B cell (primary cell): ENCODE data around the gene RTBDN. TPM values are rescaled to one million over a fixed set of nuclear protein-coding genes. Genes with fewer than 3 reads are reported as not detected.

Source experiments
- ATAC-seq: fragments of 200-7000 bp; cut with Tn5 transposase; one replicate; pipeline ENCODE4 v1.10.0; 2021; ENCODE audit warnings: low read depth, mild to moderate bottlenecking, moderate number of reproducible peaks, moderate library complexity
- CTCF ChIA-PET: fragments of 350-600 bp; sonication (Branson Sonifier 250); formaldehyde crosslinking; loops from one replicate; lab custom pipeline; 2021; ENCODE audit warnings: antibody characterized with exemption, inconsistent platforms; lab: Charles Lee
- POLR2A ChIA-PET: fragments of 350-600 bp; sonication (Branson Sonifier 250); formaldehyde crosslinking; loops from one replicate; lab custom pipeline; 2021; ENCODE audit warnings: antibody characterized with exemption; lab: Charles Lee
- DNase-seq: peaks from one replicate; pipeline ENCODE4 v3.0.0; 2013
- H2AFZ ChIP-seq: 2 replicates; pipeline ENCODE4 v1.6.1; 2012; ENCODE audit warnings: mild to moderate bottlenecking, low read depth, low read length; ENCODE audit not compliant: insufficient read depth, poor library complexity, severe bottlenecking
- H3K27ac ChIP-seq, 2 donors: 1 replicate in 1 of 2; 2 replicates in 1 of 2; pipeline ENCODE4 v1.5.1; 2012 to 2013; ENCODE audit warnings: low read length in 2 of 2, mild to moderate bottlenecking in 2 of 2, moderate library complexity in 1 of 2
- H3K27me3 ChIP-seq, 4 experiments: fragments of 200-600 bp in 1 of 4; sonication (generic) in 1 of 4; replicated peaks in 1 of 4; 1 replicate in 2 of 4; 2 replicates in 2 of 4; pipeline versions ENCODE4 v1.6.1 to v1.7.0; 2013 to 2016; ENCODE audit warnings: low read length in 3 of 4, mild to moderate bottlenecking in 2 of 4, mixed read lengths in 1 of 4, moderate library complexity in 1 of 4; ENCODE audit not compliant: insufficient read depth in 4 of 4, control insufficient read depth in 3 of 4; ENCODE audit errors: control extremely low read depth in 1 of 4
- H3K36me3 ChIP-seq, 2 experiments: replicated peaks in 1 of 2; 1 replicate in 1 of 2; 2 replicates in 1 of 2; pipeline versions ENCODE4 v1.6.1 to v1.7.1; 2013; ENCODE audit warnings: low read length in 1 of 2; ENCODE audit not compliant: insufficient read depth in 2 of 2, control insufficient read depth in 1 of 2; ENCODE audit errors: control extremely low read depth in 1 of 2, extremely low read depth in 1 of 2
- H3K4me1 ChIP-seq, 2 donors: fragments of 200-600 bp in 1 of 2; sonication (generic) in 1 of 2; 1 replicate in 1 of 2; 2 replicates in 1 of 2; pipeline versions ENCODE4 v1.5.1 to v1.6.1; 2013 to 2017; ENCODE audit warnings: low read length in 2 of 2; ENCODE audit not compliant: control insufficient read depth in 2 of 2, insufficient read depth in 2 of 2
- H3K4me2 ChIP-seq: replicated peaks from 2 replicates; pipeline ENCODE3; 2012; ENCODE audit warnings: mild to moderate bottlenecking, low read depth, low read length; ENCODE audit not compliant: poor library complexity, severe bottlenecking
- H3K4me3 ChIP-seq, 5 experiments: fragments of 200-600 bp in 1 of 5; sonication (generic) in 1 of 5; 1 replicate in 3 of 5; 2 replicates in 2 of 5; pipeline versions ENCODE4 v1.5.1 to v1.7.0; 2011 to 2016; ENCODE audit warnings: low read length in 4 of 5, mild to moderate bottlenecking in 4 of 5, low read depth in 2 of 5, control low read depth in 1 of 5, moderate library complexity in 1 of 5; ENCODE audit not compliant: insufficient read depth in 1 of 5; ENCODE audit errors: control extremely low read depth in 1 of 5, extremely low read depth in 1 of 5
- H3K79me2 ChIP-seq: fragments of 200-600 bp; sonication (generic); one replicate; pipeline ENCODE4 v1.6.0; 2016; ENCODE audit warnings: low read length; ENCODE audit not compliant: control insufficient read depth, insufficient read depth
- H3K9ac ChIP-seq: fragments of 200-600 bp; sonication (generic); 2 replicates; pipeline ENCODE4 v1.6.1; 2017; ENCODE audit warnings: mild to moderate bottlenecking, low read length, moderate library complexity
- H3K9me3 ChIP-seq, 3 donors: one replicate each; pipeline versions ENCODE4 v1.6.1 to v1.7.1; 2013; ENCODE audit warnings: low read length in 2 of 3; ENCODE audit not compliant: control insufficient read depth in 2 of 3, insufficient read depth in 1 of 3; ENCODE audit errors: control extremely low read depth in 1 of 3
- H4K20me1 ChIP-seq: 2 replicates; pipeline ENCODE4 v1.6.0; 2012; ENCODE audit warnings: mild to moderate bottlenecking, low read length; ENCODE audit not compliant: insufficient read depth, control insufficient read depth, poor library complexity, severe bottlenecking
- H3K27ac Mint-ChIP-seq: one replicate; pipeline ENCODE4 v1.8.0; 2021; ENCODE audit warnings: mixed read lengths
- H3K27me3 Mint-ChIP-seq: one replicate; pipeline ENCODE4 v1.8.0; 2021; ENCODE audit warnings: mixed read lengths
- H3K4me1 Mint-ChIP-seq: one replicate; pipeline ENCODE4 v1.8.0; 2021; ENCODE audit warnings: mixed read lengths
- H3K4me3 Mint-ChIP-seq: one replicate; pipeline ENCODE4 v1.8.0; 2021; ENCODE audit warnings: mixed read lengths
- H3K9me3 Mint-ChIP-seq: one replicate; pipeline ENCODE4 v1.8.0; 2022; ENCODE audit warnings: mixed read lengths; ENCODE audit not compliant: insufficient read depth
- EZH2 ChIP-seq: IDR thresholded peaks from 2 replicates; pipeline ENCODE4 v1.6.1; 2012; ENCODE audit warnings: borderline replicate concordance, low read depth, mild to moderate bottlenecking, moderate library complexity, low read length; ENCODE audit not compliant: insufficient read depth, poor library complexity, severe bottlenecking
- WGBS: methylation state at CpG from one replicate; pipeline ENCODE4 v1.1.5; 2013; ENCODE audit warnings: missing lambda C conversion rate; ENCODE audit not compliant: insufficient coverage; 5-methylcytosine and 5-hydroxymethylcytosine counted together
- intact Hi-C: fragments of 100-400 bp; cut with micrococcal nuclease; formaldehyde crosslinking; loops from one replicate; pipeline ENCODE4 v1.10.0; 2022
- polyA plus RNA-seq: library from polyadenylated mRNA; depleted of rRNA; stranded (reverse); fragments of >200 nt; gene quantifications from 2 replicates; pipeline ENCODE4 v1.2.3, GENCODE V29; 2012
- total RNA-seq, 2 donors: library from RNA; stranded (reverse); fragments of 120-200 nt in 1 of 2; gene quantifications; 1 replicate in 1 of 2; 2 replicates in 1 of 2; pipeline versions ENCODE4 v1.2.3 to v1.2.4, GENCODE V29; 2013 to 2022
- TF ChIP-seq, protein P1 (sequence below): fragments of 200-600 bp; IDR thresholded peaks from one replicate; pipeline ENCODE4 v1.8.0; 2022; ENCODE audit warnings: antibody characterized with exemption, mild to moderate bottlenecking

The RTBDN gene
- total and polyA plus RNA-seq, 2 donors (not counting 1 experiment from before 2014, with no cell fraction given) = not detected

DNA sequence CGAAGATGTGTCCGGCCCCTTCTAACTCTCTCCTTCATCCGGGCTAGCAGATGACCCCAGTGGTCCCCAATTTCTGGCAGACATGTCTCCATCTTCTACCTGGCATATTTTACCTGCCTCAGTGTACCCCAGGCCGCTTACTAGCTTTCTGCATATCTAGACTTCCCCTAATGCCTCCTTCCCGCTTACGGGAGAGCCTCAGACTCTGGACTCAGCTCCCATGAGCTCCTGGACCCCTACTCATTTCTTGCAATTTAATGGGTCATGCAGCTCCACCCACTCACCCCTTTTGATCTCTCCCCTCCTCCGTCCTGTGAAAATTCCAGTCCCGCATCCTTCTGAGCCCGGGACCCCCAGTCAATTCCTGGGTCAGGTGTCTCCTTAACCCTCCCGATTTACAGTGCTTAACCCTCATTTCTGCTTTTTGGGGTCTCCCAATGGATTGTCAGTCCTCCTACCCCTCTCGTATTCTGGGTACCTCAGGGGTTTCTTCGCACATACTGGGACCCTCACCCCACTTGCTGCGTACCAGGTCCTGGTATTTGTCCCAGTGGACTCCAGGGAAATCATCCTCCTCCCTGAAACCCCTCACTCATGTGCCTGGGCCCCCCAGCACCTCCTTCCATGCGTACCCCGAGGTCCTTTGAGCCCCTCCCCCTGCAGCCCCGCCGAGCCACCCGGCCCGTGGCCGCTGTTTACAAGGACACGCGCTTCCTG, 43.6 kb downstream of the RTBDN start:
- peak overlapping the region; percentile 97 for H3K4me3 Mint-ChIP-seq
- no peak overlapping the region for H2AFZ ChIP-seq

More for the DNA sequence above, 43.6 kb downstream of the RTBDN start:
- Histone ChIP-seq H3K9ac (peak overlapping the region; percentile 86), H3K4me3 (peak overlapping the region; percentile 94 to 99 (median 97)), H3K4me1 (peaks cover 49 to 62% of the 10 kb centered on the region in 2 donors), H3K36me3 (peaks cover 0 to 4% of the 10 kb centered on the region in 2 experiments), H4K20me1 (peaks cover 19% of the 10 kb centered on the region), H3K9me3 (no peaks in the 10 kb centered on the region), H3K27me3 (no peaks in the 10 kb centered on the region), H3K27ac (peak overlapping the region; percentile 95 to 97), H3K4me2 (peak overlapping the region; percentile 91), H3K79me2 (peaks cover 25% of the 10 kb centered on the region)
- H3K27ac Mint-ChIP-seq = peak overlapping the region; percentile 99
- no peaks in the 10 kb centered on the region for H3K27me3 Mint-ChIP-seq
- CTCF ChIA-PET = interaction anchor here (1.2 to 17.9 kb wide), 5 partner anchors 10 to 122 kb away, joined by 3 to 1147 read pairs (median 6); partner anchors contain the start of genes HOOK2 and RNASEH2A
- POLR2A ChIA-PET = interaction anchor here (0.6 to 6.8 kb wide), 12 partner anchors 8 to 314 kb away, joined by 3 to 233 read pairs (median 6); partner anchors contain the start of genes DHPS, GET3, HOOK2 and PRDX2
- ATAC-seq (no peak), DNase-seq (no peak)
- no peaks in the 10 kb centered on the region for H3K9me3 Mint-ChIP-seq
- TF ChIP-seq, protein P1, sequence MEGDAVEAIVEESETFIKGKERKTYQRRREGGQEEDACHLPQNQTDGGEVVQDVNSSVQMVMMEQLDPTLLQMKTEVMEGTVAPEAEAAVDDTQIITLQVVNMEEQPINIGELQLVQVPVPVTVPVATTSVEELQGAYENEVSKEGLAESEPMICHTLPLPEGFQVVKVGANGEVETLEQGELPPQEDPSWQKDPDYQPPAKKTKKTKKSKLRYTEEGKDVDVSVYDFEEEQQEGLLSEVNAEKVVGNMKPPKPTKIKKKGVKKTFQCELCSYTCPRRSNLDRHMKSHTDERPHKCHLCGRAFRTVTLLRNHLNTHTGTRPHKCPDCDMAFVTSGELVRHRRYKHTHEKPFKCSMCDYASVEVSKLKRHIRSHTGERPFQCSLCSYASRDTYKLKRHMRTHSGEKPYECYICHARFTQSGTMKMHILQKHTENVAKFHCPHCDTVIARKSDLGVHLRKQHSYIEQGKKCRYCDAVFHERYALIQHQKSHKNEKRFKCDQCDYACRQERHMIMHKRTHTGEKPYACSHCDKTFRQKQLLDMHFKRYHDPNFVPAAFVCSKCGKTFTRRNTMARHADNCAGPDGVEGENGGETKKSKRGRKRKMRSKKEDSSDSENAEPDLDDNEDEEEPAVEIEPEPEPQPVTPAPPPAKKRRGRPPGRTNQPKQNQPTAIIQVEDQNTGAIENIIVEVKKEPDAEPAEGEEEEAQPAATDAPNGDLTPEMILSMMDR = no peak
- TF ChIP-seq EZH2 = no peak
- 2% methylated on average over 22 of the region's 22 CpGs for WGBS
- H3K4me1 Mint-ChIP-seq = peaks cover 43% of the 10 kb centered on the region
- intact Hi-C loops = loop anchor here (1.0 to 5.0 kb wide), 4 partner anchors 8 to 1047 kb away; partner anchors contain the start of genes TRIR, ZNF490 and ZNF791
